Left lung (tissue), 10 donors: ENCODE measurements around the gene CNOT4. TPM values are rescaled to one million over a fixed set of nuclear protein-coding genes. Genes with fewer than 3 reads are reported as not detected.

Source experiments
- ATAC-seq: fragments of 200-7000 bp; cut with Tn5 transposase; one replicate; pipeline ENCODE4 v1.9.1; 2020; ENCODE audit warnings: moderate library complexity
- DNase-seq, 4 donors: peaks; one replicate each; pipeline ENCODE4 v3.0.0-alpha.2; 2013 to 2020
- H3K27ac ChIP-seq, 2 donors: fragments of 200-600 bp; sonication (generic) in 1 of 2; one replicate each; pipeline versions ENCODE4 v1.5.0 to v1.8.0; 2020 to 2021
- H3K27me3 ChIP-seq, 2 donors: fragments of 200-600 bp; sonication (generic) in 1 of 2; one replicate each; pipeline versions ENCODE4 v1.5.0 to v1.8.0; 2020 to 2021
- H3K36me3 ChIP-seq, 2 donors: fragments of 200-600 bp; sonication (generic) in 1 of 2; one replicate each; pipeline versions ENCODE4 v1.5.0 to v1.8.0; 2020 to 2021
- H3K4me1 ChIP-seq, 2 donors: fragments of 200-600 bp; one replicate each; pipeline ENCODE4 v1.8.0; 2021
- H3K4me3 ChIP-seq, 2 donors: fragments of 200-600 bp; sonication (generic) in 1 of 2; one replicate each; pipeline versions ENCODE4 v1.5.0 to v1.8.0; 2020 to 2021; ENCODE audit warnings: mild to moderate bottlenecking in 1 of 2
- H3K9me3 ChIP-seq, 2 donors: fragments of 200-600 bp; sonication (generic) in 1 of 2; one replicate each; pipeline versions ENCODE4 v1.5.0 to v1.8.0; 2020 to 2021
- intact Hi-C, 2 donors: fragments of 100-400 bp; cut with DNase I; formaldehyde crosslinking; loops; one replicate each; pipeline versions ENCODE4 v1.11.2 to v1.14.2; 2022
- polyA plus RNA-seq, 6 donors: library from polyadenylated mRNA; unstranded; fragments of 120-200 nt; gene quantifications; one replicate each; pipeline ENCODE4 v1.2.1, GENCODE V29; 2013; ENCODE audit not compliant: insufficient read length in 6 of 6
- total RNA-seq, 2 donors: library from RNA; stranded (reverse); fragmentation: NEBNext Ultra II Directional; extraction: Animal tissue kit (Norgen Biotek cat#: 25700); gene quantifications; one replicate each; pipeline ENCODE4 v1.2.1, GENCODE V29; 2021
- TF ChIP-seq, protein P1 (sequence below), 2 donors: fragments of 200-600 bp; sonication (generic) in 1 of 2; IDR thresholded peaks; one replicate each; pipeline versions ENCODE4 v1.5.0 to v1.8.0; 2021; ENCODE audit warnings: antibody characterized with exemption in 2 of 2
- donor health status: DM: no; HTN: yes; CAD: no.
- donor health status: DM: no; HTN: no; CAD: no.

CNOT4 gene
- total and polyA plus RNA-seq, 8 donors = 21.6 to 35.4 (median 33.6) TPM

GRCh38 chr7:135334830-135335543 lies 174.9 kb downstream of the CNOT4 start:
- intact Hi-C loops = no loop called here
- Histone ChIP-seq H3K27ac (no peak overlapping the region), H3K9me3 (no peaks in the 10 kb centered on the region), H3K4me1 (no peaks in the 10 kb centered on the region), H3K36me3 (no peaks in the 10 kb centered on the region), H3K4me3 (no peak overlapping the region), H3K27me3 (no peaks in the 10 kb centered on the region)
- no peak for DNase-seq
- ATAC-seq = peak; percentile 31
- TF ChIP-seq, protein P1, sequence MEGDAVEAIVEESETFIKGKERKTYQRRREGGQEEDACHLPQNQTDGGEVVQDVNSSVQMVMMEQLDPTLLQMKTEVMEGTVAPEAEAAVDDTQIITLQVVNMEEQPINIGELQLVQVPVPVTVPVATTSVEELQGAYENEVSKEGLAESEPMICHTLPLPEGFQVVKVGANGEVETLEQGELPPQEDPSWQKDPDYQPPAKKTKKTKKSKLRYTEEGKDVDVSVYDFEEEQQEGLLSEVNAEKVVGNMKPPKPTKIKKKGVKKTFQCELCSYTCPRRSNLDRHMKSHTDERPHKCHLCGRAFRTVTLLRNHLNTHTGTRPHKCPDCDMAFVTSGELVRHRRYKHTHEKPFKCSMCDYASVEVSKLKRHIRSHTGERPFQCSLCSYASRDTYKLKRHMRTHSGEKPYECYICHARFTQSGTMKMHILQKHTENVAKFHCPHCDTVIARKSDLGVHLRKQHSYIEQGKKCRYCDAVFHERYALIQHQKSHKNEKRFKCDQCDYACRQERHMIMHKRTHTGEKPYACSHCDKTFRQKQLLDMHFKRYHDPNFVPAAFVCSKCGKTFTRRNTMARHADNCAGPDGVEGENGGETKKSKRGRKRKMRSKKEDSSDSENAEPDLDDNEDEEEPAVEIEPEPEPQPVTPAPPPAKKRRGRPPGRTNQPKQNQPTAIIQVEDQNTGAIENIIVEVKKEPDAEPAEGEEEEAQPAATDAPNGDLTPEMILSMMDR (IDR thresholded peaks at IDR 0.05) = no peak

DNA sequence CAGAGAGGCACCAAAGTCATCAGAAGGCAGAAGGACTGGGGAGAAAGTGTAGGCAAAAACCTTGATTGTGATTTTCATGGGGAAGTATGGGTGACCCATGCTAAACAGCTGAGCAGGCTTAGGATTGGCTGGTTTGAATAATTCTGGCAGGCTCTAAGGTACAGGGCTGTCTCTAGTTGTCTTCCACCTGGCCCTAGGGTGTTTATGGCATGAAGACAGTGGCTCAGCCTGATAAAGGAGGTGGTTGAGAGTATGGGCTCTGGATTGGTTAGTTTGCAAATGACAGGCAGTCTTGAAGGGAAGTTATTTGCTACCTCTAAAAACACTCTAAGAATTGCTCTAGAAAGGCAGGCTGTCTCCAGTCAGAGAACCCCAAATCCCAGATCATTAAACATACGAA lies 176.0 kb downstream of the CNOT4 start:
- H3K27me3 ChIP-seq = no peaks in the 10 kb centered on the region
- ATAC-seq (no peak), DNase-seq (no peak)
- intact Hi-C loops = no loop called here
- TF ChIP-seq, protein P1 (IDR thresholded peaks at IDR 0.05) = no peak
- no peaks in the 10 kb centered on the region for H3K36me3 ChIP-seq
- no peak overlapping the region for H3K27ac ChIP-seq
- no peaks in the 10 kb centered on the region for H3K4me1 ChIP-seq
- H3K9me3 ChIP-seq = no peaks in the 10 kb centered on the region
- H3K4me3 ChIP-seq = no peak overlapping the region

GRCh38 chr7:135333200-135333599 lies 176.7 kb downstream of the CNOT4 start:
- no peak for ATAC-seq
- Histone ChIP-seq H3K4me3 (no peak overlapping the region), H3K4me1 (no peaks in the 10 kb centered on the region), H3K27ac (no peak overlapping the region), H3K9me3 (no peaks in the 10 kb centered on the region), H3K36me3 (no peaks in the 10 kb centered on the region), H3K27me3 (no peaks in the 10 kb centered on the region)
- intact Hi-C loops = no loop called here
- DNase-seq = no peak
- TF ChIP-seq, protein P1 (IDR thresholded peaks at IDR 0.05) = no peak

GRCh38 chr7:135330088-135330487 lies 179.8 kb downstream of the CNOT4 start:
- intact Hi-C loops = no loop called here
- no peak for ATAC-seq
- TF ChIP-seq, protein P1 (IDR thresholded peaks at IDR 0.05) = no peak

GRCh38 chr7:135328526-135328925 lies 181.4 kb downstream of the CNOT4 start:
- Histone ChIP-seq H3K4me1 (no peaks in the 10 kb centered on the region), H3K36me3 (no peaks in the 10 kb centered on the region), H3K4me3 (no peak overlapping the region), H3K27ac (no peak overlapping the region), H3K9me3 (no peaks in the 10 kb centered on the region), H3K27me3 (no peaks in the 10 kb centered on the region)
- intact Hi-C loops = no loop called here
- TF ChIP-seq, protein P1 (IDR thresholded peaks at IDR 0.05) = no peak
- DNase-seq = no peak
- ATAC-seq = no peak

More at GRCh38 chr7:135330088-135330487, 179.8 kb downstream of the CNOT4 start:
- Histone ChIP-seq H3K27ac (no peak overlapping the region), H3K27me3 (no peaks in the 10 kb centered on the region), H3K4me3 (no peak overlapping the region), H3K4me1 (no peaks in the 10 kb centered on the region), H3K9me3 (no peaks in the 10 kb centered on the region), H3K36me3 (no peaks in the 10 kb centered on the region)
- DNase-seq = no peak
